A549 (cell line): ENCODE data around the gene SSC5D.

ENCODE experiments used
- CTCF ChIP-seq: fragments of >200 bp; sonication (Bioruptor Twin); formaldehyde crosslinking; IDR thresholded peaks from 3 replicates; pipeline ENCODE4 v1.5.1; 2016
- ELK1 ChIP-seq: fragments of 150-350 bp; IDR thresholded peaks from 2 replicates; pipeline ENCODE4 v1.6.1; 2014; ENCODE audit warnings: low read depth, mild to moderate bottlenecking, low read length
- FOXS1 ChIP-seq: fragments of 250-450 bp; sonication (Bioruptor Pico); IDR thresholded peaks from 2 replicates; pipeline ENCODE4 v1.5.0; 2020; ENCODE audit warnings: mild to moderate bottlenecking, moderate library complexity
- HOXB13 ChIP-seq: fragments of 250-450 bp; sonication (Bioruptor Pico); IDR thresholded peaks from 2 replicates; pipeline ENCODE4 v1.5.0; 2020; ENCODE audit warnings: low read depth, mild to moderate bottlenecking, moderate library complexity
- JUNB ChIP-seq: fragments of >200 bp; sonication (Bioruptor Twin); formaldehyde crosslinking; IDR thresholded peaks from 2 replicates; pipeline ENCODE4 v1.6.1; 2016
- MYC ChIP-seq: IDR thresholded peaks from 2 replicates; pipeline ENCODE4 v1.6.1; 2012; ENCODE audit warnings: mild to moderate bottlenecking, inconsistent platforms, low read length, improper control_type of control experiment, borderline replicate concordance
- PHF8 ChIP-seq: fragments of 200-600 bp; sonication (generic); IDR thresholded peaks from 2 replicates; pipeline ENCODE4 v1.6.1; 2016; ENCODE audit warnings: low read depth, mild to moderate bottlenecking, antibody characterized with exemption, moderate library complexity, borderline replicate concordance
- POLR2A ChIP-seq: IDR thresholded peaks from 2 replicates; pipeline ENCODE4 v1.6.1; 2012; ENCODE audit warnings: mild to moderate bottlenecking, low read length

- TF ChIP-seq MYC, result no peak
- TF ChIP-seq CTCF, result no peak
- no peak for TF ChIP-seq FOXS1 (CRISPR knock-in tag)
- no peak for TF ChIP-seq ELK1
- no peak for TF ChIP-seq JUNB
- no peak for TF ChIP-seq POLR2A
- no peak for TF ChIP-seq PHF8
- TF ChIP-seq HOXB13 (CRISPR knock-in tag), result no peak
Measured at GRCh38 chr19:55456347-55456746, 31.9 kb upstream of the SSC5D start.
